Astrocyte of the cerebellum (primary cell): Measurements from ENCODE around the gene SPIN2A.
A peak's percentile ranks its signal among the peaks of the same experiment; 100 is the strongest.
"Not testable (repeated sequence)": the region's sequence is repeated elsewhere in the genome, so short reads cannot be mapped to it uniquely, and the experiment has no call there.

Experiments
- DNase-seq: peaks from one replicate; pipeline ENCODE4 v3.0.0-alpha.2; 2011; ENCODE audit warnings: low read depth
- H3K4me3 ChIP-seq: 2 replicates; pipeline ENCODE4 v1.5.1; 2011; ENCODE audit warnings: mild to moderate bottlenecking, low read depth, low read length, moderate library complexity
- in situ Hi-C: cut with HindIII; loops from 2 replicates; pipeline ENCODE4 v1.10.0; 2017; ENCODE audit warnings: low sequenced_read_pairs
- TF ChIP-seq, protein P1 (sequence below): IDR thresholded peaks from 2 replicates; pipeline ENCODE4 v1.5.1; 2012; ENCODE audit warnings: low read length, low read depth, moderate library complexity, mild to moderate bottlenecking; ENCODE audit errors: missing control alignments

SPIN2A gene

DNA sequence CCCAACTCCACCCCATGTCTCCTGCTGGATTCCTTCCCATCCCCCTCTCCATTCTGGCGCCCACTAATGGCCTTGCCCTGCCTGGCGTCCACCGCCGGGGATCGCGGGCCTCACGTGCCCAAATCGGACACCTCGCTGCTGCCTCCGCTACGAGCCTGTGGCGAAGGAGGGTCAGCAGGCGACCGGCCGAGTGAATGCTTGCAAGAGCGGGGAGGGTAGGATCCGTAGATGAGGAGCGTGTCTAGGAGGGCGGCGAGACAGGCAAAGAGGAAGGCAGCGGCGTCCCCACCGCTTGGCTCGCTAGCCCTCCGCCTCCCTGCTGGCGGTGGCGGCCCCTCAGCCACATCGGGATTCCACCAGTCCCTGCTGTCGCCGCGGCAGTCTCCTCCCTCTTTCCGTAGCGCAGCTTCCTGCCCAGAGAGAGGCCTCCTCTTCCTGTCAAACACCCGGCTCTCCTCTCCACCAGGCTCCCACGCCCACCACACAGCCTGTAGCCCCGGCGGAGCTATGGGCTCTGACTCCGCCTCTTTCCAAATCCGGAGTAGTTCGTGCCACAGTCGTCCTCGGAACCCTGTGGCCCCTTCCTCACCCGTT is 15.9 kb downstream of the SPIN2A start, which contains the start of gene SPIN2B:
Gene SPIN2B, minus strand, starts transcription at position 387 of the 594 bp plus-strand sequence.
- TF ChIP-seq, protein P1, sequence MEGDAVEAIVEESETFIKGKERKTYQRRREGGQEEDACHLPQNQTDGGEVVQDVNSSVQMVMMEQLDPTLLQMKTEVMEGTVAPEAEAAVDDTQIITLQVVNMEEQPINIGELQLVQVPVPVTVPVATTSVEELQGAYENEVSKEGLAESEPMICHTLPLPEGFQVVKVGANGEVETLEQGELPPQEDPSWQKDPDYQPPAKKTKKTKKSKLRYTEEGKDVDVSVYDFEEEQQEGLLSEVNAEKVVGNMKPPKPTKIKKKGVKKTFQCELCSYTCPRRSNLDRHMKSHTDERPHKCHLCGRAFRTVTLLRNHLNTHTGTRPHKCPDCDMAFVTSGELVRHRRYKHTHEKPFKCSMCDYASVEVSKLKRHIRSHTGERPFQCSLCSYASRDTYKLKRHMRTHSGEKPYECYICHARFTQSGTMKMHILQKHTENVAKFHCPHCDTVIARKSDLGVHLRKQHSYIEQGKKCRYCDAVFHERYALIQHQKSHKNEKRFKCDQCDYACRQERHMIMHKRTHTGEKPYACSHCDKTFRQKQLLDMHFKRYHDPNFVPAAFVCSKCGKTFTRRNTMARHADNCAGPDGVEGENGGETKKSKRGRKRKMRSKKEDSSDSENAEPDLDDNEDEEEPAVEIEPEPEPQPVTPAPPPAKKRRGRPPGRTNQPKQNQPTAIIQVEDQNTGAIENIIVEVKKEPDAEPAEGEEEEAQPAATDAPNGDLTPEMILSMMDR: no peak
- in situ Hi-C loops: no loop called here
- peak within 1 kb of the TSS; percentile 59 for H3K4me3 ChIP-seq
- peak; percentile 26 for DNase-seq

DNA sequence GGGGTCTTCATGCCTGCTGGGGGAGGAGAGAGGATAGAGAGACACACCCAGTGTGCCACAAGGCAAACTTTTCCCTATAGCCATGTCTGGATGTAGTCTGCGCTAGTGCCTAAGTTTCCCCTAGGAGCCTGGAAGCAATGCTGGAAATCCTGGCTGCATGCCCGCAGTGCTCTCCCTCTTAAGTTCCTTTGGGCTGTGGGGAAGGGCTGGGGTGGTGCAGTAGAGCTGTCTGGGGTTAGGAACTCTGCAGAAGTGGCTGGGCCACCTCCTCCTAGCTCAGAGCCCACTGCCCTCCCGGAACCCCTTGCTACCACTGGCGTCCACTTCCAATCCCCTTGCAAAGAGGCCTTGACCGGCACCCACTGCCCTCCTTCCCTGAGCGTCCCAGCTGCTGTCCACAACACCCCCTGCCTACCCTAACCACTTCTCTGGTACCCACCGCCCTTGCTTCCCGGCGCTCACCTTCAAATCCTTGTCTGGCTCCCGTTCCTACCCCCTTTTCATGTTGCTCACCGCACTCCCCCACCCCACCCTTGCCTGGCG is 16.5 kb downstream of the SPIN2A start:
- DNase-seq, in situ Hi-C loops: not testable (repeated sequence)
- peak overlapping the region; percentile 59 for H3K4me3 ChIP-seq

DNA sequence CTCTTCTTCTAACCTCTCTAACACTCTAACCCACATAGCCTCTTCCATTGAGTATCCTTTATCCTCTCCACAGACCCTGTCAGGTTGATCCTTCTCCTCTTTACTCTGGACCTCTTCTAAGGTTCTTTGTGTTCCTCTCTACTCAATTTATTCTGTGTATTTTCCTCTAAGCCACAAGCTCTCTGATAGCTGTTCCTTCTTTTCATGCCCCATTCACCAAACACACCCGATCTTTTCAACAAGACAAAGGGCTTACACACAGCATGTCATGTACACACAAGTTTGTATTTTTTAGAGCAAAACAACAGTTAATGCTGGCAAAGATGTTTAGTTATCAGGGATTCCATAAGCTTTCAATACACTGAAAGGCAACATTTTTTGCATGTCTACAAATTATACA is 17.8 kb downstream of the SPIN2A start:
- no peak for DNase-seq
- TF ChIP-seq, protein P1: no peak
- no peak overlapping the region for H3K4me3 ChIP-seq
- in situ Hi-C loops: no loop called here

DNA sequence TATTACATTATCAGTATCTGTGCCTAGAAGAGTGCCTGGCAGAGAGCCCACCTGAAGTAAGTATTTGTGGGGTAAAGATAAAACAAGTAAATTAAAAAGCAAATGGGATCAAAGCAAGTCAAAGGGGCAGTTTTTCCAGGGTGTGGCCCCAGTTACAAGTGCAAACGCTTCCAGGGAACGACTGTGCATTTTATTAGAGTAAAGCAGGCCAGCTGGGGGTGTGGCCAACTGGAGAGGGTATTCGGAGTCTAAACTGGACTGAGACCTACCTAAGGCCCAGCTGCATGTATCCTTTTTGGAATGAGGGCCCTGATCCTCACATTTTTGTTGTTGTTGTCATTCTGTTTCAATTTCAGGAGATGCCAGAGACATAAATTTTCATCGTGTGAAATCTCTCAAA is 19.6 kb downstream of the SPIN2A start:
- DNase-seq, H3K4me3 ChIP-seq, in situ Hi-C loops: not testable (repeated sequence)

DNA sequence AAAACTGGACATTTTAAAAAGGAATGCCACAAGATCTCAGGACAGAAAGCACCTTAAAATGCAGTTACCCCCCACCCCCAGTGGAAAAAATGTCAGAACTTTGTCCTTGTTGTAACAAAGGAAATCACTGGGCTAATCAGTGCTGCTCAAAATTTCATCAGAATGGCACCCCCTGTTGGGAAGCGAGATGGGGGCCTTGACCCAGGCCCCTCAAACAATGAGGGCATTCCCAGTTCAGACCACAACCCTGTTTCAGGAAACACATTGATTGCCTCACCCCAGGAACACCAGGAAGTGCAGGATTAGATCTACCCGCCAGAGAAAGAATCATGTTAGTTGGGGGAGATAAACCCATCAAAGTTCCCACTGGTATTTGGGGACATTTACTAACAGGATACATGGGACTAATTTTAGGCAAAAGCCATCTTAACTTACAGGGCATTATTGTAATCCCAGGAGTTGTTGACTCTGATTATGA is 32.2 kb downstream of the SPIN2A start:
- in situ Hi-C loops: no loop called here
- no peak for DNase-seq
- TF ChIP-seq, protein P1: no peak
- H3K4me3 ChIP-seq: no peak overlapping the region

DNA sequence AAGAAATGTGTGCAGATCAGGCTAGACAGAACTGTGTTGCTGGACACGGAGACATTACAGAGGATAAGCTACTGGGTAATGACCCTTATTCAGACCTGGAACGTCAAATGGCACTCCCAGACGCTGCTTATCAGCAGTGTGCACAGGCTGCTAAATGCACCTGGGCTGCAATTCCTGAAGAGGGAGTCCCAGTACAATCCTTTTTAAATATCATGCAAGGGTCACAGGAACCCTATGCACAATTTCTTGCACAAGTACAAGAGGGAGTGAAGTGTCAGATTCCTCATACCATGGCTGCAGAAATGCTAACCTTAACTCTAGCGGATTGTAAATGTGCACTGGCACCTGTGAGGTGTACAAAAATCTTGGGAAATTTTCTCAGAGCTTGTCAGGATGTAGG is 32.8 kb downstream of the SPIN2A start:
- in situ Hi-C loops: no loop called here
- no peak for DNase-seq
- TF ChIP-seq, protein P1: no peak
- no peak overlapping the region for H3K4me3 ChIP-seq

DNA sequence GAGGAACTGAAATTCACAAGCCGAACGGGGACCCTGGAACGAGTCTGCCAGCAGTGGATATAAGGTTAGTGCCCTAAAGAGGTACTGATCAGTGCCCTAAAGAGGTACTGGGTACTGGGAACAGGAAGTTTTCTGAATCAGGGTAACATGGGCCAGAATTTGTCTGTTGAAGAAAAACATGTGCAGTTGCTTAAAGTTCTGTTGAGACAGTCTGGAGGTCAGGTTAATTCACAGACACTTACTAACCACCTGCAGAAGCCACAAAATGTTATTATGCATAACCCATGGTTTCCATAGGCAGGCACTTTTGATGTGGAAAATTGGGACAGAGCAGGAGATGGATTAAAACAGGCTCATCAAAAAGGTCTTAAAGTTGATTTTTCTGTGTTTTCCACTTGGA is 33.7 kb downstream of the SPIN2A start:
- DNase-seq: no peak
- TF ChIP-seq, protein P1: no peak
- no peak overlapping the region for H3K4me3 ChIP-seq
- in situ Hi-C loops: no loop called here

DNA sequence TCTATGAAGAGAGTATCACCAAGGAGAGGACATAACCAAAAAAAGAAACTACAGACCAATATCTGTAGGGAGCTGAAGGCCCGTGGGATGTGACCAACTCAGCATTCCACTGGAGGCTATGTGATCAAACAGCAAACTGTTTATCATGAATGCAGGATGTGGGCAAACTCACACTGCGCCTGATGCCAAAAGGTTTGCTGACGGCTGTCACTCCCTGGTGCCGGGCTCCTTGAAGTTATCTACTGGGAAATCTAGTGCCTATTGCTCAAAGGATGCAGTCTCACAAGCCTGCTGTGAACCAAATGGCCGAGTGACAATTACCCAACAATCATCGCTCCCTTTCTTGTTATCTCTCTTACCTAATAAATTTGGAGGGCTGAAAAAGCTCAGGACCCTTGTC is 34.3 kb downstream of the SPIN2A start:
- H3K4me3 ChIP-seq, in situ Hi-C loops, DNase-seq: not testable (repeated sequence)
